Breast epithelium (tissue), 4 donors: ENCODE measurements around the gene CDON. TPM values are rescaled to one million over a fixed set of nuclear protein-coding genes. Genes with fewer than 3 reads are reported as not detected.
"Not testable (repeated sequence)": the region's sequence is repeated elsewhere in the genome, so short reads cannot be mapped to it uniquely, and the experiment has no call there.

Experiments
- DNase-seq, 2 donors: peaks; one replicate each; pipeline ENCODE4 v3.0.0-alpha.2; 2019; ENCODE audit warnings: low spot score in 2 of 2
- H3K27ac ChIP-seq, 2 donors: fragments of 200-600 bp; sonication (generic) in 1 of 2; one replicate each; pipeline ENCODE4 v1.5.1; 2016 to 2019; ENCODE audit warnings: mild to moderate bottlenecking in 1 of 2
- H3K27me3 ChIP-seq, 2 donors: fragments of 200-600 bp; sonication (generic) in 1 of 2; one replicate each; pipeline versions ENCODE4 v1.5.1 to v1.6.0; 2017 to 2019; ENCODE audit warnings: control low read depth in 1 of 2, mild to moderate bottlenecking in 1 of 2
- H3K36me3 ChIP-seq: fragments of 200-600 bp; one replicate; pipeline ENCODE4 v1.5.1; 2019
- H3K4me1 ChIP-seq, 2 donors: fragments of 200-600 bp; sonication (generic); one replicate each; pipeline ENCODE4 v1.5.1; 2016 to 2019; ENCODE audit warnings: control low read depth in 1 of 2
- H3K4me3 ChIP-seq, 3 donors: fragments of 200-600 bp; sonication (generic); 1 replicate in 2 of 3; 2 replicates in 1 of 3; pipeline ENCODE4 v1.5.1; 2016 to 2019; ENCODE audit warnings: mild to moderate bottlenecking in 3 of 3, moderate library complexity in 2 of 3
- H3K9me3 ChIP-seq, 2 donors: fragments of 200-600 bp; sonication (generic) in 1 of 2; one replicate each; pipeline ENCODE4 v1.5.1; 2016 to 2019; ENCODE audit warnings: control low read depth in 1 of 2
- CTCF ChIP-seq, 3 donors: fragments of 450-650 bp; IDR thresholded peaks; one replicate each; pipeline ENCODE4 v1.5.1; 2016 to 2017; ENCODE audit warnings: antibody characterized with exemption in 3 of 3, mild to moderate bottlenecking in 3 of 3, moderate library complexity in 3 of 3
- POLR2A ChIP-seq: fragments of 450-650 bp; IDR thresholded peaks from one replicate; pipeline ENCODE4 v1.6.1; 2016; ENCODE audit warnings: antibody characterized with exemption, mild to moderate bottlenecking, moderate library complexity
- POLR2AphosphoS5 ChIP-seq, 3 donors: sonication (generic); formaldehyde crosslinking; IDR thresholded peaks; one replicate each; pipeline ENCODE4 v1.6.1; 2017; ENCODE audit warnings: antibody characterized with exemption in 3 of 3
- intact Hi-C: fragments of 100-400 bp; cut with DNase I; formaldehyde crosslinking; loops from one replicate; pipeline ENCODE4 v1.15.1; 2023; ENCODE audit warnings: low total_unique reads
- total RNA-seq, 3 donors: library from RNA; depleted of rRNA; stranded (reverse); fragments of >200 nt; gene quantifications; one replicate each; pipeline ENCODE4 v1.1.0, GENCODE V29; 2016

The CDON gene
- total RNA-seq, 3 donors from 2014 or later: 14.9 to 29.3 (median 26.5) TPM

GRCh38 chr11:125990244-125990643 is 72.4 kb downstream of the CDON start:
- TF ChIP-seq CTCF (IDR thresholded peaks at IDR 0.05) (no peak), POLR2AphosphoS5 (IDR thresholded peaks at IDR 0.05) (no peak), POLR2A (no peak)
- intact Hi-C loops: no loop called here
- Histone ChIP-seq H3K27ac (peak overlapping the region in 1 of 2 donors; percentile 20), H3K9me3 (no peaks in the 10 kb centered on the region), H3K36me3 (no peaks in the 10 kb centered on the region), H3K4me1 (no peaks in the 10 kb centered on the region), H3K4me3 (peak overlapping the region in 1 of 3 donors; percentile 16), H3K27me3 (no peaks in the 10 kb centered on the region)
- DNase-seq: no peak

- no peak for DNase-seq
- H3K27ac ChIP-seq: no peak overlapping the region
Observed at GRCh38 chr11:125987066-125987641, 75.5 kb downstream of the CDON start.

GRCh38 chr11:125985956-125986355 is 76.7 kb downstream of the CDON start:
- DNase-seq, H3K27ac ChIP-seq, H3K36me3 ChIP-seq, H3K4me3 ChIP-seq, H3K9me3 ChIP-seq, H3K27me3 ChIP-seq, intact Hi-C loops, H3K4me1 ChIP-seq: not testable (repeated sequence)

More at GRCh38 chr11:125987066-125987641, 75.5 kb downstream of the CDON start:
- H3K4me1 ChIP-seq: no peaks in the 10 kb centered on the region
- H3K4me3 ChIP-seq: no peak overlapping the region
- intact Hi-C loops: no loop called here
- H3K9me3 ChIP-seq: no peaks in the 10 kb centered on the region
- no peaks in the 10 kb centered on the region for H3K36me3 ChIP-seq
- TF ChIP-seq CTCF (IDR thresholded peaks at IDR 0.05) (no peak), POLR2AphosphoS5 (IDR thresholded peaks at IDR 0.05) (no peak), POLR2A (no peak)
- H3K27me3 ChIP-seq: no peaks in the 10 kb centered on the region

GRCh38 chr11:125982348-125982730 is 80.3 kb downstream of the CDON start:
- no peaks in the 10 kb centered on the region for H3K27me3 ChIP-seq
- no peak for TF ChIP-seq CTCF (IDR thresholded peaks at IDR 0.05)
- H3K9me3 ChIP-seq: no peaks in the 10 kb centered on the region
- DNase-seq: no peak
- H3K36me3 ChIP-seq: no peaks in the 10 kb centered on the region
- no peak overlapping the region for H3K4me3 ChIP-seq
- intact Hi-C loops: no loop called here
- H3K27ac ChIP-seq: no peak overlapping the region
- no peaks in the 10 kb centered on the region for H3K4me1 ChIP-seq

GRCh38 chr11:125980436-125980835 is 82.2 kb downstream of the CDON start:
- intact Hi-C loops: no loop called here
- Histone ChIP-seq H3K4me3 (no peak overlapping the region), H3K27ac (no peak overlapping the region), H3K4me1 (no peaks in the 10 kb centered on the region), H3K36me3 (no peaks in the 10 kb centered on the region), H3K27me3 (no peaks in the 10 kb centered on the region), H3K9me3 (no peaks in the 10 kb centered on the region)
- no peak for DNase-seq
- TF ChIP-seq CTCF (IDR thresholded peaks at IDR 0.05) (no peak), POLR2A (no peak), POLR2AphosphoS5 (IDR thresholded peaks at IDR 0.05) (no peak)

GRCh38 chr11:125979511-125979910 is 83.2 kb downstream of the CDON start:
- TF ChIP-seq CTCF (IDR thresholded peaks at IDR 0.05) (no peak), POLR2AphosphoS5 (IDR thresholded peaks at IDR 0.05) (no peak), POLR2A (no peak)
- no peaks in the 10 kb centered on the region for H3K9me3 ChIP-seq
- H3K4me1 ChIP-seq: no peaks in the 10 kb centered on the region
- no peak overlapping the region for H3K4me3 ChIP-seq
- DNase-seq: no peak
- no peaks in the 10 kb centered on the region for H3K36me3 ChIP-seq
- H3K27ac ChIP-seq: no peak overlapping the region
- H3K27me3 ChIP-seq: no peaks in the 10 kb centered on the region
- intact Hi-C loops: no loop called here
